HEK293 (cell line): ENCODE results near the gene PARP3.

Source experiments
- KLF8 ChIP-seq: fragments of 450-650 bp; formaldehyde crosslinking; IDR thresholded peaks from 2 replicates; pipeline ENCODE4 v1.5.1; 2016; ENCODE audit warnings: missing biosample characterization, missing genetic modification characterization
- PATZ1 ChIP-seq: fragments of 450-650 bp; formaldehyde crosslinking; IDR thresholded peaks from 2 replicates; pipeline ENCODE4 v1.5.1; 2016; ENCODE audit warnings: missing biosample characterization, missing genetic modification characterization
- SALL2 ChIP-seq: fragments of 450-650 bp; formaldehyde crosslinking; IDR thresholded peaks from 2 replicates; pipeline ENCODE4 v1.5.0; 2017; ENCODE audit warnings: missing biosample characterization, mild to moderate bottlenecking, missing genetic modification characterization, borderline replicate concordance
- SCRT1 ChIP-seq: fragments of 450-650 bp; formaldehyde crosslinking; IDR thresholded peaks from 2 replicates; pipeline ENCODE4 v1.5.1; 2016; ENCODE audit warnings: missing biosample characterization, missing genetic modification characterization, borderline replicate concordance
- ZBTB10 ChIP-seq: fragments of 450-650 bp; formaldehyde crosslinking; IDR thresholded peaks from 2 replicates; pipeline ENCODE4 v1.5.1; 2016; ENCODE audit warnings: missing biosample characterization, missing genetic modification characterization
- ZBTB48 ChIP-seq: fragments of 450-650 bp; formaldehyde crosslinking; IDR thresholded peaks from 2 replicates; pipeline ENCODE4 v1.5.1; 2016; ENCODE audit warnings: missing biosample characterization, missing genetic modification characterization
- ZEB2 ChIP-seq: fragments of 450-650 bp; formaldehyde crosslinking; IDR thresholded peaks from 2 replicates; pipeline ENCODE4 v1.5.1; 2016; ENCODE audit warnings: missing biosample characterization, missing genetic modification characterization
- ZFP37 ChIP-seq: fragments of 450-650 bp; formaldehyde crosslinking; IDR thresholded peaks from 2 replicates; pipeline ENCODE4 v1.5.1; 2016; ENCODE audit warnings: missing biosample characterization, missing genetic modification characterization
- ZFP69B ChIP-seq: fragments of 450-650 bp; formaldehyde crosslinking; IDR thresholded peaks from 2 replicates; pipeline ENCODE4 v1.5.1; 2016; ENCODE audit warnings: missing biosample characterization, missing genetic modification characterization
- ZNF10 ChIP-seq: fragments of 450-650 bp; formaldehyde crosslinking; IDR thresholded peaks from 2 replicates; pipeline ENCODE4 v1.5.1; 2017; ENCODE audit warnings: missing biosample characterization, missing genetic modification characterization
- ZNF16 ChIP-seq: fragments of 450-650 bp; formaldehyde crosslinking; IDR thresholded peaks from 2 replicates; pipeline ENCODE4 v1.5.1; 2016; ENCODE audit warnings: low read depth, missing biosample characterization, missing genetic modification characterization
- ZNF169 ChIP-seq: fragments of 450-650 bp; formaldehyde crosslinking; IDR thresholded peaks from 2 replicates; pipeline ENCODE4 v1.5.1; 2016; ENCODE audit warnings: missing biosample characterization, missing genetic modification characterization
- ZNF24 ChIP-seq: fragments of 450-650 bp; formaldehyde crosslinking; IDR thresholded peaks from 2 replicates; pipeline ENCODE4 v1.5.1; 2016; ENCODE audit warnings: missing biosample characterization, missing genetic modification characterization
- ZNF302 ChIP-seq: fragments of 450-650 bp; formaldehyde crosslinking; IDR thresholded peaks from 2 replicates; pipeline ENCODE4 v1.5.1; 2016; ENCODE audit warnings: missing biosample characterization, missing genetic modification characterization, low read depth
- ZNF311 ChIP-seq: fragments of 450-650 bp; formaldehyde crosslinking; IDR thresholded peaks from 2 replicates; pipeline ENCODE4 v1.5.1; 2017; ENCODE audit warnings: missing biosample characterization, missing genetic modification characterization, borderline replicate concordance
- ZNF362 ChIP-seq: fragments of 450-650 bp; formaldehyde crosslinking; IDR thresholded peaks from 2 replicates; pipeline ENCODE4 v1.5.1; 2016; ENCODE audit warnings: missing biosample characterization, missing genetic modification characterization
- ZNF416 ChIP-seq: fragments of 450-650 bp; formaldehyde crosslinking; IDR thresholded peaks from 2 replicates; pipeline ENCODE4 v1.5.1; 2016; ENCODE audit warnings: missing biosample characterization, missing genetic modification characterization
- ZNF433 ChIP-seq: fragments of 450-650 bp; formaldehyde crosslinking; IDR thresholded peaks from 2 replicates; pipeline ENCODE4 v1.5.1; 2016; ENCODE audit warnings: missing biosample characterization, missing genetic modification characterization, low read depth
- ZNF488 ChIP-seq: fragments of 450-650 bp; formaldehyde crosslinking; IDR thresholded peaks from 2 replicates; pipeline ENCODE4 v1.5.1; 2016; ENCODE audit warnings: missing biosample characterization, missing genetic modification characterization
- ZNF558 ChIP-seq: fragments of 450-650 bp; formaldehyde crosslinking; IDR thresholded peaks from 2 replicates; pipeline ENCODE4 v1.5.1; 2016; ENCODE audit warnings: missing biosample characterization, missing genetic modification characterization
- ZNF580 ChIP-seq: fragments of 450-650 bp; formaldehyde crosslinking; IDR thresholded peaks from 2 replicates; pipeline ENCODE4 v1.5.1; 2016; ENCODE audit warnings: missing biosample characterization, missing genetic modification characterization
- ZNF629 ChIP-seq: fragments of 450-650 bp; formaldehyde crosslinking; IDR thresholded peaks from 2 replicates; pipeline ENCODE4 v1.5.1; 2017; ENCODE audit warnings: missing biosample characterization, missing genetic modification characterization
- ZNF660 ChIP-seq: fragments of 450-650 bp; IDR thresholded peaks from 2 replicates; pipeline ENCODE4 v1.5.1; 2018; ENCODE audit warnings: missing biosample characterization, mild to moderate bottlenecking, missing genetic modification characterization
- ZNF692 ChIP-seq: fragments of 450-650 bp; formaldehyde crosslinking; IDR thresholded peaks from 2 replicates; pipeline ENCODE4 v1.5.1; 2016; ENCODE audit warnings: missing biosample characterization, missing genetic modification characterization
- ZSCAN23 ChIP-seq: fragments of 450-650 bp; formaldehyde crosslinking; IDR thresholded peaks from 2 replicates; pipeline ENCODE4 v1.5.1; 2016; ENCODE audit warnings: missing biosample characterization, missing genetic modification characterization

Gene PARP3

GRCh38 chr3:51983578-51984268 lies 41.6 kb downstream of the PARP3 start (continued):
- TF ChIP-seq SALL2 (tag by site-specific recombination), result no peak
- TF ChIP-seq ZNF580 (tag by site-specific recombination), result no peak
- TF ChIP-seq ZNF660 (tag by site-specific recombination), result no peak
- TF ChIP-seq ZBTB48 (tag by site-specific recombination), result no peak
- TF ChIP-seq ZNF629 (tag by site-specific recombination), result no peak
- no peak for TF ChIP-seq ZEB2 (tag by site-specific recombination)
- peak; percentile 27; the same call in 1 of the 2 replicates for TF ChIP-seq ZNF24 (tag by site-specific recombination)
- TF ChIP-seq ZNF692 (tag by site-specific recombination), result 0 out of 2 replicates have a peak, but pooled peaks have one; percentile 9
- peak; percentile 8; the same call in 1 of the 2 replicates for TF ChIP-seq PATZ1 (tag by site-specific recombination)
- TF ChIP-seq ZNF311 (tag by site-specific recombination), result no peak
- no peak for TF ChIP-seq ZNF433 (tag by site-specific recombination)
- TF ChIP-seq ZBTB10, result no peak
- no peak for TF ChIP-seq ZNF558 (tag by site-specific recombination)
- no peak for TF ChIP-seq ZNF169 (tag by site-specific recombination)
- 0 out of 2 replicates have a peak, but pooled peaks have one; percentile 39 for TF ChIP-seq KLF8 (tag by site-specific recombination)
- TF ChIP-seq ZNF302 (tag by site-specific recombination), result no peak
- no peak for TF ChIP-seq ZSCAN23 (tag by site-specific recombination)
- 0 out of 2 replicates have a peak, but pooled peaks have one; percentile 39 for TF ChIP-seq ZNF362 (tag by site-specific recombination)
- no peak for TF ChIP-seq ZNF16 (tag by site-specific recombination)
- TF ChIP-seq ZNF416 (tag by site-specific recombination), result no peak
- no peak for TF ChIP-seq ZNF488 (tag by site-specific recombination)
- no peak for TF ChIP-seq ZNF10
- TF ChIP-seq ZFP69B (tag by site-specific recombination), result no peak
- no peak for TF ChIP-seq SCRT1 (tag by site-specific recombination)
- TF ChIP-seq ZFP37, result no peak
